ENCODE results near the gene TEX19. TPM values are rescaled to one million over a fixed set of nuclear protein-coding genes. Genes with fewer than 3 reads are reported as not detected.
"Not testable (repeated sequence)": the region's sequence is repeated elsewhere in the genome, so short reads cannot be mapped to it uniquely, and the experiment has no call there.

TEX19 gene
- total RNA-seq, 1 donor from 2014 or later: not detected

DNA sequence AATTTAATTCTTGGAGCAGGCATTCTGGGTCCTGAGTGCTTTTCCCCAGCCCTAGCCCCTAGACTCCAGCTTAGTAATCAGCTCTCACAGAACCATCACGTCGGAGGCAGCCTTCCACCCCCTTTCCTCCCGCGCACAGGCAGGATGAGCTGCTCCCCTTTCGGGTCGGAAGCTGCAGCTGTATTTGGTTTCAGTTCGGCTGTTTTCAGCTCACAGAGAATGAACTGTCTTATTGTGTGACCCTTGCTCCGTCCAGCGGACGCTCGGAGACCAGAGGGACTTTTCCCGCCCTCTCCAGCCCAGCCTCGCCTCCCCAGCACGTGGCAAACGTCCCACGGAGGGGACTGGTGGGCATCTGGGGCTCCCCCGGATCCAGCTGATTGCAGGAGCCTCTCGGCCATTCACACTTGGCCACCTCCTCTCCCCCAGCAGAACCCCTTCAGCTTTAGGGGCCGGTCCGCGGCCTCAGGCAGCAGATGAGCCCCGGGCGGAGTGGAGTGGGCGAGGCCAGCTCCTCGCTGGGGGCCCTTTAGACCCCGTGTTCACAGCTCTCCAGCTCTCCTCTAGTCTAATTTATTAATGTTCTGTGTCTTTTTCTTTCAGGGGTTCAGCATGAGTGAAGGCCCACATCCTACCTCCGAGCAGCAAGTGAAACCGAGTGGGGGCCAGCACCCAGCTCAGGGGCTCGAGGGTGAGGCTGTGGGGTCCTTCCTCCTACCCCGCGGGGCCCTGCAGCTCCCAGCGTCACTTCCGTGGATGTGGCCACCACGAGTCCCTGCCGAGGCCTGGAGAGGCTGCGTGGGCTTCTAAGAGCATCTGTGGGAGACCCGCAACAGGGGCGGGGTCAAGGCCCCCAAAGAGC lies 11.7 kb downstream of the TEX19 start:
- Histone ChIP-seq H3K4me1 (peaks cover 28% of the 10 kb centered on the region), H3K9me3 (no peaks in the 10 kb centered on the region), H3K27me3 (ENCODE audit: low read depth) (peaks cover 66% of the 10 kb centered on the region), H3K4me3 (peak overlapping the region; percentile 43), H3K27ac (no peak overlapping the region), H3K36me3 (no peaks in the 10 kb centered on the region)
- ATAC-seq (no peak), DNase-seq (peak; percentile 34)
- intact Hi-C loops (cut with DNase I): no loop called here
- TF ChIP-seq, protein P1, sequence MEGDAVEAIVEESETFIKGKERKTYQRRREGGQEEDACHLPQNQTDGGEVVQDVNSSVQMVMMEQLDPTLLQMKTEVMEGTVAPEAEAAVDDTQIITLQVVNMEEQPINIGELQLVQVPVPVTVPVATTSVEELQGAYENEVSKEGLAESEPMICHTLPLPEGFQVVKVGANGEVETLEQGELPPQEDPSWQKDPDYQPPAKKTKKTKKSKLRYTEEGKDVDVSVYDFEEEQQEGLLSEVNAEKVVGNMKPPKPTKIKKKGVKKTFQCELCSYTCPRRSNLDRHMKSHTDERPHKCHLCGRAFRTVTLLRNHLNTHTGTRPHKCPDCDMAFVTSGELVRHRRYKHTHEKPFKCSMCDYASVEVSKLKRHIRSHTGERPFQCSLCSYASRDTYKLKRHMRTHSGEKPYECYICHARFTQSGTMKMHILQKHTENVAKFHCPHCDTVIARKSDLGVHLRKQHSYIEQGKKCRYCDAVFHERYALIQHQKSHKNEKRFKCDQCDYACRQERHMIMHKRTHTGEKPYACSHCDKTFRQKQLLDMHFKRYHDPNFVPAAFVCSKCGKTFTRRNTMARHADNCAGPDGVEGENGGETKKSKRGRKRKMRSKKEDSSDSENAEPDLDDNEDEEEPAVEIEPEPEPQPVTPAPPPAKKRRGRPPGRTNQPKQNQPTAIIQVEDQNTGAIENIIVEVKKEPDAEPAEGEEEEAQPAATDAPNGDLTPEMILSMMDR (IDR thresholded peaks at IDR 0.05): no peak

DNA sequence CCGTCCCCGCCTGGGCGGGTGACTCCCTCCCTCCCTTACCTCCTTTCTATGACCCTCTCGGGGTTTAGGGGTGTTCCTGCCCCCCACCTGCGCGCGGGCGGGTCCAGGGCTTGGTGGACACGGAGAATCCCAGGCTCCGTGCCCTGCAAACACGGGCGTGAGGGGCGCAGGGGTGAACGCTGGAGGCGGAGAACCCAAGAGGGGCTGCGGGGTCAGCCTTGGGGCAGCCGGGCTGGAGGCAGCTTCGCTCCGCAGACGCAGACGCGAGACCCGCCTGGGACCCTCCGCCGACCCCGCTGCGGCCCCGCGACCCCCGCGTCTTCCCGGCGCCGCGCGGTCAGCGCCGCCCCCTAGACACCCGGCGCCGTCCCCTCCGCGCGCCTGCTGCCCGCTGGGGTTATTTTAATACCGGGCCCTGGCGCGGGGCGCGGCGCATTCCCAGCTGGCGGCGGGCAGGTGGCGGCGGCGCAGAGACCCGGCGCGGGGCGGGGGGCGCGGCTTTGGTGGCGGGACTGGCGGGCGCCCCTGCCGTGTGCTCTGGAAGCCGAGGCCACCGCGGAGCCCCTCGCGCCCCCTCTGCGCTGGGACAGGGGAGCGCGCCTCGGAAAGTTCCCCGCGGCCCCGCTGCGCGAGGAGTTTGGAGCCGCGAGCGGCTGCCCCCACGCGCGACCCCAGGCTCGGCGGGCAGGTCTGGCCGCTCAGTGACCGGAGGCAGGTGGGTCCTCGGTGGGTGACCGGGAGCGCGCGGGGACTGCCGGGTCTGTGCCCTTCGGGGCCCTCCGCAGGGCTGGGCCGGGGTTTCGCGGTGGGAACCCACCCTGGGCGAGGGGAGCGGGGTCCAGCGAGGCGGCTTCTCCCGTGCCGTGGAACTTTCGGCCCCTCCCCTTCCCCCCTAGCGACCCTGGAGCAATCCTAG lies 12.5 kb downstream of the TEX19 start, which contains the start of gene UTS2R:
Gene UTS2R (plus strand): TSS at position 433 of the 916 bp plus-strand sequence. CDS start 2,560 bp downstream, outside the sequence.
- Histone ChIP-seq H3K4me1 (peaks cover 28% of the 10 kb centered on the region), H3K27ac (no peak within 1 kb of the TSS), H3K9me3 (no peaks in the 10 kb centered on the region), H3K36me3 (no peaks in the 10 kb centered on the region), H3K27me3 (ENCODE audit: low read depth) (peaks cover 74% of the 10 kb centered on the region), H3K4me3 (peak within 1 kb of the TSS; percentile 43)
- ATAC-seq: peak in 1 of 2 donors; percentile 27
- TF ChIP-seq, protein P1 (IDR thresholded peaks at IDR 0.05): no peak
- DNase-seq: peak; percentile 41
- intact Hi-C loops (cut with DNase I): no loop called here

DNA sequence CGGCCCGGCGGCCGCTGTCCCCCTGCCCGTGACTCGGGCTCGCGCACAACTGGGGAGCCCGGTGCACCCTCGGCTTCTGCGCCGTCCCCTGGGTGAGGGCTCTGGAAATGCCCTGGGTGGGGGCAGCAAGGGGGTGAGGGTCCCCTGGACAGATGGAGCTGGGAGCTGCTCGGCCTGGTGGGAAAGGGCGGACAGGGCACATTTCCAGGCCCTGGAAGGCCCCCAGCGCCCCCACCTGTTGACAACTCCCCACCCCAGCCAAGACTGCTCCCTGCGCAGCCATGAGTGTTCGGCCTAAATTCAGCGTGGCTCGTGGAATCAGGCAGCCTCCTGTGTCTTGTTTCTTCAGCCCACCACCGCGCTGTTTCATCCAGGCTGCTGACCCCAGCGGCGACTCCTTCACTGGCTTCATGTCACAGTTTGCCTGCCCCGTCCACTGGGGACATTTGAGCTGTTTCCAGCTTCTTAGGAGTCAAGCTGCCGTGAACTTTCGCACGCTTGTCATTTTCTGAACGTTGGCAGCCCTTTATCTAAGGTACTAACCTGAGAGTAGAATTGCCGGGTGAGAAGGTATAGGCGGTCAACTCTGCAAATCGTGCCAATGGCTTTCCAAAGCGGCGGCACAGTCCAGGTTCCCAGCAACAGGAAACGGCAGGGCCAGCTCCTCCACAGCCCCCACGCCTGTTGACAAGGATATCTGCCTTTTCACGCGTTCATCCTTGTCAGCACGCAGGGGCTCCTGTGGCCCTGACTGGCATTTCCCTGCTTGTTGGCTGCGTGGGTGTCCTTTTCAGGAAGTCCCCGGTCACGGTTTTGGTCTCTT lies 13.4 kb downstream of the TEX19 start:
- TF ChIP-seq, protein P1 (IDR thresholded peaks at IDR 0.05): no peak
- intact Hi-C loops (cut with DNase I): no loop called here
- ATAC-seq (peak in 1 of 2 donors; percentile 5), DNase-seq (peak; percentile 53)
- H3K9me3 ChIP-seq: no peaks in the 10 kb centered on the region
- H3K4me3 ChIP-seq: no peak overlapping the region
- no peak overlapping the region for H3K27ac ChIP-seq
- H3K4me1 ChIP-seq: peaks cover 28% of the 10 kb centered on the region
- H3K27me3 ChIP-seq (ENCODE audit: low read depth): peaks cover 74% of the 10 kb centered on the region
- no peaks in the 10 kb centered on the region for H3K36me3 ChIP-seq

DNA sequence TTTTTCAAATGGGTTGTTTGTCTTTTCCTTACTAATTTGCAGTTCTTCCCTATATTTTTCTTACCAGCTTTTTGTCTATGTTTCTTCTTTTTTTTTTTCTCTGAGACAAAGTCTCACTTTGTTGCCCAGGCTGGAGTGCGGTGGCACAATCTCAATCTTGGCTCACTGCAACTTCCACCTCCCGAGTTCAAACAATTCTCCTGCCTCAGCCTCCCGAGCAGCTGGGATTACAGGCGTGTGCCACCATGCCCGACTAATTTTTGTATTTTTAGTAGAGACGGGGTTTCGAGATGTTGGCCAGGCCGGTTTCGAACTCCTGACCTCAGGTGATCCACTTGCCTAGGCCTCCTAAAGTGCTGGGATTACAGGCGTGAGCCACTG lies 14.0 kb downstream of the TEX19 start:
- Histone ChIP-seq H3K4me1 (peaks cover 28% of the 10 kb centered on the region), H3K27me3 (ENCODE audit: low read depth) (peaks cover 80% of the 10 kb centered on the region)
- H3K9me3 ChIP-seq; ATAC-seq; DNase-seq; H3K36me3 ChIP-seq; H3K27ac ChIP-seq; intact Hi-C loops (cut with DNase I); H3K4me3 ChIP-seq: not testable (repeated sequence)

DNA sequence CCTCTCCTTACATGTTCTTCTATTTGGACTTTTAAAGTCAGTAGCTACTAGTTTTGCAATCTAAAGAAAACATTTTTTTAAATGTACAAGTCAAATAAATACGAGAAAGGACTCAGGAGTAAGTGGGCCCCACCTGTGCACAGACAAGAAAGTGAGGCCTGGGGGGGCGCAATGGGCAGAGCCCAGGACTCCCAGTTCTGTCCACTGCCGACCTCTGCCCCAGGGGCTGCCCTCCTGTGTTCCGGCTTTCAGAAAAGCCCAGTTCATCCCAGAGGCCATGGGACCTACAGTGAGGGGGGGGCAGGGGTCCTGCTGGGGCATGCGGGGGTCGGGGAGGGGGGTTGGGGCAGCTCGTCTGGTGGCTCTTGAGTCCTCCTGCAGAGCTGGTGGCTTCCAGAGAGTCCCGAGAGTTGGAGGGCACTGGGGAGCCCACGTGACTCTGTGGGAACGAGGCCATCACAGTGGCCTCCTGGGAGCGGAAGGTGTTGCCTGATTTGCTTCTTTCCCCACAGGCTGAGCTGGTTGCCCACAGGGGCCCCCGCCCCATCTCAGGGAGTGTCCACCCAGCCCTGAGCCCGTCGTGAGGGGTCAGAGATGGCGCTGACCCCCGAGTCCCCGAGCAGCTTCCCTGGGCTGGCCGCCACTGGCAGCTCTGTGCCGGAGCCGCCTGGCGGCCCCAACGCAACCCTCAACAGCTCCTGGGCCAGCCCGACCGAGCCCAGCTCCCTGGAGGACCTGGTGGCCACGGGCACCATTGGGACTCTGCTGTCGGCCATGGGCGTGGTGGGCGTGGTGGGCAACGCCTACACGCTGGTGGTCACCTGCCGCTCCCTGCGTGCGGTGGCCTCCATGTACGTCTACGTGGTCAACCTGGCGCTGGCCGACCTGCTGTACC lies 14.9 kb downstream of the TEX19 start:
- H3K4me1 ChIP-seq: peaks cover 28% of the 10 kb centered on the region
- H3K27me3 ChIP-seq (ENCODE audit: low read depth): peaks cover 88% of the 10 kb centered on the region
- no peaks in the 10 kb centered on the region for H3K36me3 ChIP-seq
- peak; percentile 14 for DNase-seq
- H3K4me3 ChIP-seq: no peak overlapping the region
- ATAC-seq: no peak
- TF ChIP-seq, protein P1 (IDR thresholded peaks at IDR 0.05): no peak
- H3K27ac ChIP-seq: no peak overlapping the region
- H3K9me3 ChIP-seq: no peaks in the 10 kb centered on the region
- intact Hi-C loops (cut with DNase I): no loop called here

All from lower lobe of right lung (tissue), 2 donors.